AG10803 (cell line): Measurements from ENCODE around the gene PRSS22.

Experiments
- DNase-seq: peaks from one replicate; pipeline ENCODE4 v3.0.0; 2010; ENCODE audit warnings: low read depth
- H3K4me3 ChIP-seq: 2 replicates; pipeline ENCODE4 v1.5.1; 2011; ENCODE audit warnings: mild to moderate bottlenecking, low read length, control low read depth
- TF ChIP-seq, protein P1 (sequence below): conservative IDR thresholded peaks from 2 replicates; pipeline ENCODE4 v1.5.1; 2011; ENCODE audit warnings: mild to moderate bottlenecking, low read length, control low read depth, inconsistent platforms

PRSS22 gene

DNA sequence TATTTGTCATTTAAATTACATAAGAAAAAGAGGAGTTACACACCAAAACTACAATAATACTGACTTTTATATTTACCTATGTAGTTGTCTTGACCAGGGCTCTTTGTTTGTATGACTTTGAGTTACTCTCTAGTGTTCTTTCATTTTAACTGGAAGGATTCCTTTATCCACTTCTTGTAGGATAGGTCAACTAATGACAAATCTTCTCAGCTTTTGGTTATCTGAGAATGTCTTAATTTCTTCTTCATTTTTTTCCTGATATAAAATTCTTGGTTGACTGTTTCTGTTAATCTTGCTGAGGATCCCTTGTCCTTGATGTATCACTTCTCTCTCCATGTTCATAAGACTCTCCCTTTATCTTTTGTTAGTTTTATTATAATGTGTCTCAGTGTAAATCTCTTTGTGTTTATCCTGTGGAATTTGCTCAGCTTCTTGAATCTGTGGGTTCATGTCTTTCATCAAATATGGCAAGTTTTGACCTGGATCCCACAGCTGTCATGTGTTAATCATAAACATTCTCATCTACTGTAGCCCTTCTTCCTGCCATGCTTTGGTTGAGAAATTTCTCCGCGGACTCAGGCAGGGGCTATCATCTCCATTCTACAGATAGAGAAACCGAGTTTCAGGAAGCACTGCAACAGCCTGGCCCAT is 54.3 kb downstream of the PRSS22 start:
- TF ChIP-seq, protein P1, sequence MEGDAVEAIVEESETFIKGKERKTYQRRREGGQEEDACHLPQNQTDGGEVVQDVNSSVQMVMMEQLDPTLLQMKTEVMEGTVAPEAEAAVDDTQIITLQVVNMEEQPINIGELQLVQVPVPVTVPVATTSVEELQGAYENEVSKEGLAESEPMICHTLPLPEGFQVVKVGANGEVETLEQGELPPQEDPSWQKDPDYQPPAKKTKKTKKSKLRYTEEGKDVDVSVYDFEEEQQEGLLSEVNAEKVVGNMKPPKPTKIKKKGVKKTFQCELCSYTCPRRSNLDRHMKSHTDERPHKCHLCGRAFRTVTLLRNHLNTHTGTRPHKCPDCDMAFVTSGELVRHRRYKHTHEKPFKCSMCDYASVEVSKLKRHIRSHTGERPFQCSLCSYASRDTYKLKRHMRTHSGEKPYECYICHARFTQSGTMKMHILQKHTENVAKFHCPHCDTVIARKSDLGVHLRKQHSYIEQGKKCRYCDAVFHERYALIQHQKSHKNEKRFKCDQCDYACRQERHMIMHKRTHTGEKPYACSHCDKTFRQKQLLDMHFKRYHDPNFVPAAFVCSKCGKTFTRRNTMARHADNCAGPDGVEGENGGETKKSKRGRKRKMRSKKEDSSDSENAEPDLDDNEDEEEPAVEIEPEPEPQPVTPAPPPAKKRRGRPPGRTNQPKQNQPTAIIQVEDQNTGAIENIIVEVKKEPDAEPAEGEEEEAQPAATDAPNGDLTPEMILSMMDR: no peak
- DNase-seq: no peak

More for the DNA sequence above, 54.3 kb downstream of the PRSS22 start:
- no peak overlapping the region for H3K4me3 ChIP-seq
